Liver (tissue), 9 donors: ENCODE measurements around the gene CNDP2. TPM values are rescaled to one million over a fixed set of nuclear protein-coding genes. Genes with fewer than 3 reads are reported as not detected.

Experiments
- DNase-seq: peaks from one replicate; pipeline ENCODE4 v3.0.0-alpha.2; 2017; ENCODE audit warnings: low spot score
- H3K27ac ChIP-seq, 2 donors: one replicate each; pipeline ENCODE4 v1.7.0; 2013; ENCODE audit warnings: inconsistent platforms in 2 of 2, low read length in 2 of 2, control low read depth in 1 of 2, low read depth in 1 of 2, mild to moderate bottlenecking in 1 of 2
- H3K27me3 ChIP-seq, 4 donors: one replicate each; pipeline versions ENCODE4 v1.6.1 to v1.7.0; 2013; ENCODE audit warnings: low read length in 3 of 4, inconsistent platforms in 1 of 4, mild to moderate bottlenecking in 1 of 4, moderate library complexity in 1 of 4; ENCODE audit not compliant: control insufficient read depth in 4 of 4, insufficient read depth in 4 of 4
- H3K36me3 ChIP-seq, 4 donors: one replicate each; pipeline versions ENCODE4 v1.6.1 to v1.7.0; 2013; ENCODE audit warnings: low read length in 3 of 4, mild to moderate bottlenecking in 3 of 4, low read depth in 1 of 4, moderate library complexity in 1 of 4; ENCODE audit not compliant: control insufficient read depth in 4 of 4, insufficient read depth in 3 of 4
- H3K4me1 ChIP-seq, 4 donors: one replicate each; pipeline versions ENCODE4 v1.6.1 to v1.7.0; 2013; ENCODE audit warnings: low read length in 3 of 4, mild to moderate bottlenecking in 3 of 4, moderate library complexity in 1 of 4; ENCODE audit not compliant: control insufficient read depth in 4 of 4, insufficient read depth in 4 of 4
- H3K4me3 ChIP-seq, 3 donors: one replicate each; pipeline versions ENCODE4 v1.6.1 to v1.7.0; 2013; ENCODE audit warnings: low read length in 3 of 3, control low read depth in 1 of 3, low read depth in 1 of 3, mild to moderate bottlenecking in 1 of 3
- H3K9ac ChIP-seq, 2 donors: one replicate each; pipeline ENCODE4 v1.7.0; 2013; ENCODE audit warnings: low read length in 2 of 2, mild to moderate bottlenecking in 2 of 2, moderate library complexity in 2 of 2, control low read depth in 1 of 2, low read depth in 1 of 2
- H3K9me3 ChIP-seq, 4 donors: one replicate each; pipeline versions ENCODE4 v1.6.1 to v1.7.0; 2013; ENCODE audit warnings: low read length in 3 of 4; ENCODE audit not compliant: control insufficient read depth in 4 of 4
- FOXA1 ChIP-seq: IDR thresholded peaks from 2 replicates; pipeline ENCODE4 v1.6.1; 2016; ENCODE audit warnings: antibody characterized with exemption
- FOXA2 ChIP-seq: IDR thresholded peaks from 2 replicates; pipeline ENCODE4 v1.6.1; 2016; ENCODE audit warnings: antibody characterized with exemption
- GABPA ChIP-seq, 2 donors: IDR thresholded peaks in 1 of 2; conservative IDR thresholded peaks in 1 of 2; 2 replicates each; pipeline ENCODE4 v1.6.1; 2016; ENCODE audit warnings: antibody characterized with exemption in 2 of 2, mild to moderate bottlenecking in 1 of 2, moderate library complexity in 1 of 2
- HNF4A ChIP-seq, 2 donors: conservative IDR thresholded peaks; 2 replicates each; pipeline ENCODE4 v1.6.1; 2016; ENCODE audit warnings: antibody characterized with exemption in 2 of 2, mild to moderate bottlenecking in 2 of 2
- HNF4G ChIP-seq: IDR thresholded peaks from 2 replicates; pipeline ENCODE4 v1.6.1; 2016; ENCODE audit warnings: antibody characterized with exemption
- JUND ChIP-seq, 2 donors: IDR thresholded peaks; 2 replicates each; pipeline ENCODE4 v1.6.1; 2016; ENCODE audit warnings: antibody characterized with exemption in 2 of 2
- RAD21 ChIP-seq, 2 donors: IDR thresholded peaks; 2 replicates each; pipeline ENCODE4 v1.6.1; 2016; ENCODE audit warnings: antibody characterized with exemption in 2 of 2, mild to moderate bottlenecking in 2 of 2
- RXRA ChIP-seq, 2 donors: IDR thresholded peaks; 2 replicates each; pipeline ENCODE4 v1.6.1; 2017 to 2018; ENCODE audit warnings: antibody characterized with exemption in 2 of 2, mild to moderate bottlenecking in 1 of 2
- SP1 ChIP-seq: IDR thresholded peaks from 2 replicates; pipeline ENCODE4 v1.6.1; 2018; ENCODE audit warnings: antibody characterized with exemption, mild to moderate bottlenecking
- TAF1 ChIP-seq: conservative IDR thresholded peaks from 2 replicates; pipeline ENCODE4 v1.6.1; 2016; ENCODE audit warnings: antibody characterized with exemption, mild to moderate bottlenecking
- YY1 ChIP-seq: IDR thresholded peaks from 2 replicates; pipeline ENCODE4 v1.6.1; 2016; ENCODE audit warnings: antibody characterized with exemption, mild to moderate bottlenecking
- WGBS: extraction: QIAGEN DNeasy Blood & Tissue Kit; methylation state at CpG from one replicate; pipeline ENCODE4 v1.1.7; 2013; 5-methylcytosine and 5-hydroxymethylcytosine counted together
- polyA plus RNA-seq, 2 donors: library from polyadenylated mRNA; stranded (reverse) in 1 of 2; unstranded in 1 of 2; fragments of 200-250 nt in 1 of 2; fragments of >200 nt in 1 of 2; fragmentation: Nextera tagmentation in 1 of 2; extraction: Ambion mirVana in 1 of 2; gene quantifications; one replicate each; pipeline versions ENCODE4 v1.2.1 to v1.2.3, GENCODE V29; 2013 to 2015
- total RNA-seq, 2 donors: library from RNA; depleted of rRNA; stranded (reverse); fragments of >200 nt; gene quantifications; one replicate each; pipeline ENCODE4 v1.2.3, GENCODE V29; 2014
- TF ChIP-seq, protein P1 (sequence below): IDR thresholded peaks from 2 replicates; pipeline ENCODE4 v1.6.1; 2016; ENCODE audit warnings: antibody characterized with exemption
- TF ChIP-seq, protein P2 (sequence below): fragments of 150-350 bp; IDR thresholded peaks from 2 replicates; pipeline ENCODE4 v1.5.1; 2017; ENCODE audit warnings: improper control_type of control experiment, low read depth, low read length; ENCODE audit not compliant: missing input control
- TF ChIP-seq, protein P3 (sequence below): IDR thresholded peaks from 2 replicates; pipeline ENCODE4 v1.6.1; 2016; ENCODE audit warnings: antibody characterized with exemption
- TF ChIP-seq, protein P4 (sequence below): IDR thresholded peaks from 2 replicates; pipeline ENCODE4 v1.6.1; 2016; ENCODE audit warnings: antibody characterized with exemption, mild to moderate bottlenecking
- donor health status: healthy.
- donor health status: healthy.
- donor health status: healthy.
- donor health status: healthy.
- donor health status: healthy.

Gene CNDP2
- total and polyA plus RNA-seq, 4 donors: 65.5 to 167 (median 141) TPM

DNA sequence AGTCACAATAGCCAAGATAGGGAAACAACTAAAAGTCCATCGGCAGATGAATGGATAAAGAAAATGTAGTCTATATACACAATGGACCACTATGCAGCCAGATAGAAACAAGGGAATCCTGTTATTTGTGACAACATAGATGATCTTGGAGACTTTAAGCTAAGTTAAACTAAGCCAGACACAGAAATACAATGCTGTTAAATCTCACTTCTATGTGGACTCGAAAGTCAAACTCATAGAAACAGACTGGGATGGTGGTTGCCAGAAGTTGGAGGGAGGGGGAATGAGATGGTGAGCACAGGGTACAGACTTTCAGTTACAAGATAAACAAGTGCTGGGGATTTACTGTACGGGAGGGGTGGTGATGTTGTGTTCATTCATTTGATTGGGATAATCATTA, 32.8 kb downstream of the CNDP2 start:
- no peak overlapping the region for H3K27ac ChIP-seq
- 79% methylated on average over 3 of the region's 3 CpGs for WGBS
- no peak for DNase-seq
- no peak overlapping the region for H3K9ac ChIP-seq
- no peaks in the 10 kb centered on the region for H3K9me3 ChIP-seq
- H3K27me3 ChIP-seq: no peaks in the 10 kb centered on the region
- H3K4me3 ChIP-seq: no peak overlapping the region
- TF ChIP-seq RAD21 (IDR thresholded peaks at IDR 0.05): no peak
- TF ChIP-seq SP1: no peak
- no peak for TF ChIP-seq YY1
- TF ChIP-seq HNF4G: no peak
- TF ChIP-seq FOXA2: no peak
- TF ChIP-seq HNF4A (conservative IDR thresholded peaks at IDR 0.05): no peak
- no peak for TF ChIP-seq RXRA (IDR thresholded peaks at IDR 0.05)
- TF ChIP-seq, protein P1, sequence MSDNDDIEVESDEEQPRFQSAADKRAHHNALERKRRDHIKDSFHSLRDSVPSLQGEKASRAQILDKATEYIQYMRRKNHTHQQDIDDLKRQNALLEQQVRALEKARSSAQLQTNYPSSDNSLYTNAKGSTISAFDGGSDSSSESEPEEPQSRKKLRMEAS: no peak
- no peak for TF ChIP-seq GABPA (IDR thresholded peaks at IDR 0.05 in 1 of 2, conservative IDR thresholded peaks at IDR 0.05 in 1 of 2)
- TF ChIP-seq, protein P2, sequence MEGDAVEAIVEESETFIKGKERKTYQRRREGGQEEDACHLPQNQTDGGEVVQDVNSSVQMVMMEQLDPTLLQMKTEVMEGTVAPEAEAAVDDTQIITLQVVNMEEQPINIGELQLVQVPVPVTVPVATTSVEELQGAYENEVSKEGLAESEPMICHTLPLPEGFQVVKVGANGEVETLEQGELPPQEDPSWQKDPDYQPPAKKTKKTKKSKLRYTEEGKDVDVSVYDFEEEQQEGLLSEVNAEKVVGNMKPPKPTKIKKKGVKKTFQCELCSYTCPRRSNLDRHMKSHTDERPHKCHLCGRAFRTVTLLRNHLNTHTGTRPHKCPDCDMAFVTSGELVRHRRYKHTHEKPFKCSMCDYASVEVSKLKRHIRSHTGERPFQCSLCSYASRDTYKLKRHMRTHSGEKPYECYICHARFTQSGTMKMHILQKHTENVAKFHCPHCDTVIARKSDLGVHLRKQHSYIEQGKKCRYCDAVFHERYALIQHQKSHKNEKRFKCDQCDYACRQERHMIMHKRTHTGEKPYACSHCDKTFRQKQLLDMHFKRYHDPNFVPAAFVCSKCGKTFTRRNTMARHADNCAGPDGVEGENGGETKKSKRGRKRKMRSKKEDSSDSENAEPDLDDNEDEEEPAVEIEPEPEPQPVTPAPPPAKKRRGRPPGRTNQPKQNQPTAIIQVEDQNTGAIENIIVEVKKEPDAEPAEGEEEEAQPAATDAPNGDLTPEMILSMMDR: no peak
- TF ChIP-seq, protein P3, sequence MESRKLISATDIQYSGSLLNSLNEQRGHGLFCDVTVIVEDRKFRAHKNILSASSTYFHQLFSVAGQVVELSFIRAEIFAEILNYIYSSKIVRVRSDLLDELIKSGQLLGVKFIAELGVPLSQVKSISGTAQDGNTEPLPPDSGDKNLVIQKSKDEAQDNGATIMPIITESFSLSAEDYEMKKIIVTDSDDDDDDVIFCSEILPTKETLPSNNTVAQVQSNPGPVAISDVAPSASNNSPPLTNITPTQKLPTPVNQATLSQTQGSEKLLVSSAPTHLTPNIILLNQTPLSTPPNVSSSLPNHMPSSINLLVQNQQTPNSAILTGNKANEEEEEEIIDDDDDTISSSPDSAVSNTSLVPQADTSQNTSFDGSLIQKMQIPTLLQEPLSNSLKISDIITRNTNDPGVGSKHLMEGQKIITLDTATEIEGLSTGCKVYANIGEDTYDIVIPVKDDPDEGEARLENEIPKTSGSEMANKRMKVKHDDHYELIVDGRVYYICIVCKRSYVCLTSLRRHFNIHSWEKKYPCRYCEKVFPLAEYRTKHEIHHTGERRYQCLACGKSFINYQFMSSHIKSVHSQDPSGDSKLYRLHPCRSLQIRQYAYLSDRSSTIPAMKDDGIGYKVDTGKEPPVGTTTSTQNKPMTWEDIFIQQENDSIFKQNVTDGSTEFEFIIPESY: no peak
- H3K4me1 ChIP-seq: no peaks in the 10 kb centered on the region
- no peaks in the 10 kb centered on the region for H3K36me3 ChIP-seq

DNA sequence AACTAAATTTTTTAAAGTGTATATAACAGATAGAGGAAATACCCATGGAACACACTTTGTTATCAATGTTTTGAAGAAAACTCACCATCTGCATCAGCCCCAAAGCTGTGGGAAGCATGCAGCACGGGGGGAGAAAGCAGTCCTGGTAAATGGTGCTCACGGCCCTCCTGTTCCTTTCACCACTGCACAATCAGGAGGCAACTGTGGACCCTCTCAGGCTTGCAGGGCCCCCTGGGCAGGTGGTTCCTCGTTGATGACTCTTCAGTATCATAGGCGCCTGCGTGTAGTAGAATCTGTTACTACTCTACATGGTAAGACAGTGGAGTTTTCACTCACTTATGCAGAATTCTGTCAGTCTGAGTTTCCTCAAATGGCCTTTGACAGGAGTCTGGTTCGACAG, 33.2 kb downstream of the CNDP2 start:
- no peaks in the 10 kb centered on the region for H3K9me3 ChIP-seq
- DNase-seq: no peak
- H3K36me3 ChIP-seq: no peaks in the 10 kb centered on the region
- H3K4me3 ChIP-seq: no peak overlapping the region
- 90% methylated on average over 6 of the region's 6 CpGs for WGBS
- H3K4me1 ChIP-seq: no peaks in the 10 kb centered on the region
- no peak overlapping the region for H3K9ac ChIP-seq
- no peak overlapping the region for H3K27ac ChIP-seq
- H3K27me3 ChIP-seq: no peaks in the 10 kb centered on the region
- TF ChIP-seq TAF1 (no peak), YY1 (no peak), RXRA (IDR thresholded peaks at IDR 0.05) (no peak), JUND (IDR thresholded peaks at IDR 0.05) (no peak), FOXA1 (no peak), FOXA2 (no peak)
- TF ChIP-seq, protein P2: no peak
- TF ChIP-seq, protein P4, sequence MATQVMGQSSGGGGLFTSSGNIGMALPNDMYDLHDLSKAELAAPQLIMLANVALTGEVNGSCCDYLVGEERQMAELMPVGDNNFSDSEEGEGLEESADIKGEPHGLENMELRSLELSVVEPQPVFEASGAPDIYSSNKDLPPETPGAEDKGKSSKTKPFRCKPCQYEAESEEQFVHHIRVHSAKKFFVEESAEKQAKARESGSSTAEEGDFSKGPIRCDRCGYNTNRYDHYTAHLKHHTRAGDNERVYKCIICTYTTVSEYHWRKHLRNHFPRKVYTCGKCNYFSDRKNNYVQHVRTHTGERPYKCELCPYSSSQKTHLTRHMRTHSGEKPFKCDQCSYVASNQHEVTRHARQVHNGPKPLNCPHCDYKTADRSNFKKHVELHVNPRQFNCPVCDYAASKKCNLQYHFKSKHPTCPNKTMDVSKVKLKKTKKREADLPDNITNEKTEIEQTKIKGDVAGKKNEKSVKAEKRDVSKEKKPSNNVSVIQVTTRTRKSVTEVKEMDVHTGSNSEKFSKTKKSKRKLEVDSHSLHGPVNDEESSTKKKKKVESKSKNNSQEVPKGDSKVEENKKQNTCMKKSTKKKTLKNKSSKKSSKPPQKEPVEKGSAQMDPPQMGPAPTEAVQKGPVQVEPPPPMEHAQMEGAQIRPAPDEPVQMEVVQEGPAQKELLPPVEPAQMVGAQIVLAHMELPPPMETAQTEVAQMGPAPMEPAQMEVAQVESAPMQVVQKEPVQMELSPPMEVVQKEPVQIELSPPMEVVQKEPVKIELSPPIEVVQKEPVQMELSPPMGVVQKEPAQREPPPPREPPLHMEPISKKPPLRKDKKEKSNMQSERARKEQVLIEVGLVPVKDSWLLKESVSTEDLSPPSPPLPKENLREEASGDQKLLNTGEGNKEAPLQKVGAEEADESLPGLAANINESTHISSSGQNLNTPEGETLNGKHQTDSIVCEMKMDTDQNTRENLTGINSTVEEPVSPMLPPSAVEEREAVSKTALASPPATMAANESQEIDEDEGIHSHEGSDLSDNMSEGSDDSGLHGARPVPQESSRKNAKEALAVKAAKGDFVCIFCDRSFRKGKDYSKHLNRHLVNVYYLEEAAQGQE: no peak
